Tongue (tissue), 2 donors: ENCODE data around the gene TAOK2. TPM values are rescaled to one million over a fixed set of nuclear protein-coding genes. Genes with fewer than 3 reads are reported as not detected.
A peak's percentile ranks its signal among the peaks of the same experiment; 100 is the strongest.

Experiments
- DNase-seq: peaks from one replicate; pipeline ENCODE4 v3.0.0-alpha.2; 2015
- total RNA-seq: library from RNA; depleted of rRNA; stranded (reverse); fragments of >200 nt; gene quantifications from one replicate; pipeline ENCODE4 v1.2.3, GENCODE V29; 2014

TAOK2 gene
- total RNA-seq, 1 donor from 2014 or later: 37.7 TPM

GRCh38 chr16:29988346-29989075 lies 14.8 kb downstream of the TAOK2 start:
- DNase-seq: no peak

GRCh38 chr16:29989111-29989858 lies 15.6 kb downstream of the TAOK2 start:
- DNase-seq: no peak

- DNase-seq: no peak
Observed at GRCh38 chr16:29990034-29990433, 16.4 kb downstream of the TAOK2 start.

- no peak for DNase-seq
Observed at GRCh38 chr16:29990883-29991570, 17.4 kb downstream of the TAOK2 start.

GRCh38 chr16:29991571-29991904 lies 17.9 kb downstream of the TAOK2 start:
- no peak for DNase-seq

GRCh38 chr16:29992344-29992967 lies 18.8 kb downstream of the TAOK2 start:
- DNase-seq: no peak

- DNase-seq: no peak
Observed at GRCh38 chr16:29993191-29993902, 19.7 kb downstream of the TAOK2 start.

- no peak for DNase-seq
Observed at GRCh38 chr16:29993903-29994599, 20.4 kb downstream of the TAOK2 start.

GRCh38 chr16:29994600-29995323 lies 21.1 kb downstream of the TAOK2 start:
- DNase-seq: no peak

- DNase-seq: peak; percentile 94
Observed at GRCh38 chr16:29995324-29995910, 21.7 kb downstream of the TAOK2 start, which contains the start of gene HIRIP3. TSS of gene HIRIP3 (minus strand) at chr16:29995617. CDS start at chr16:29995605, 12 bp downstream.

- peak; percentile 99 for DNase-seq
Observed at GRCh38 chr16:29995911-29996765, 22.5 kb downstream of the TAOK2 start, which contains the start of gene INO80E. TSS of gene INO80E (plus strand) at chr16:29996241. CDS start at chr16:29996311, 70 bp downstream.

- no peak for DNase-seq
Observed at GRCh38 chr16:29996766-29997250, 23.1 kb downstream of the TAOK2 start.

- no peak for DNase-seq
Observed at GRCh38 chr16:29999605-30000004, 25.9 kb downstream of the TAOK2 start.

- no peak for DNase-seq
Observed at GRCh38 chr16:30000735-30001631, 27.3 kb downstream of the TAOK2 start.

GRCh38 chr16:30002614-30003346 lies 29.1 kb downstream of the TAOK2 start:
- DNase-seq: no peak

GRCh38 chr16:30003670-30004423 lies 30.2 kb downstream of the TAOK2 start:
- DNase-seq: no peak
